ENCODE results near the gene CARMIL1. TPM values are rescaled to one million over a fixed set of nuclear protein-coding genes. Genes with fewer than 3 reads are reported as not detected.

Gene CARMIL1
- total RNA-seq, 1 donor from 2014 or later = 20.8 TPM

DNA sequence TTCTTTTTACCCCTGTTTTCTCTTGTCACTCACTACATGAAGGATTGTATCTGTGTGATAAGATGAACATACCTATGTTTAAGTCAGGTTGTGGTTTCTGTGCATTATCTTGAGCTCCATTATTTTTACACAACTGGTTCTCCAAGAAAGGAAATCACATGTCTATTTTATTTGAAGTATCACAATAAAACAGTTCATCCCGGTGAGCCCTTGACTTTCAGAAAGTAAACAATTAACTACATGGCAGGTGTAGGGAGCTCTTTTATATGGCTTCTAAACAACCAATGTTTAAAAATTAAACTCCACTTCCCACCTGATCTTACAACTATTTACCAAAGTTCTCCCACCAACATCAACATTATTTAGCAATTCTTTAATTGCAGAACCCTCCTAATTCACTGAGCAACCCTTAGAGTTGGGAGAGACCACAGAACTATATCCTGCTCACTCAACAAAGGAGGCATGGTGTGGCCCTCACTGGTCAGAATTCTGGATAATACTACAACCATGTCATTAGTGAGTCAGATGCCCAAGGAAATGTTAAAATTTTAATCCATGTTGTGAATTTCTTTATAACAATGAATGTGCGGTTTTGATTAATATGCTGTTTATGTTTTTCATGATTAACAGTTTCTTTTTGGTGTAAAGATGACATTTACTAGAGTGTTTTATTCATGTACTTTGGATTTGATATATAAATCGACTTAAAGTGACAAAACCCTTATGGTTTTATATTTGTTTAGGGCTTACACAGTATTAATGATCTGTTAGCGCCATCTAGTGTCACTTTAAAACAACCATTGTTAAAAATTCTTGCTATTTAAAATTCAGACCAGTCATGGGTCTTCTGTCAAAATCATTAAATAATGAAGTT lies 322.9 kb downstream of the CARMIL1 start:
- intact Hi-C loops (cut with DNase I) = no loop called here
- ATAC-seq (peak; percentile 55), DNase-seq (ENCODE audit: low spot score) (no peak)

- ATAC-seq (no peak), DNase-seq (ENCODE audit: low spot score) (no peak)
- intact Hi-C loops (cut with DNase I) = no loop called here
These were observed 323.5 kb downstream of the CARMIL1 start for GRCh38 chr6:25602674-25602982.

DNA sequence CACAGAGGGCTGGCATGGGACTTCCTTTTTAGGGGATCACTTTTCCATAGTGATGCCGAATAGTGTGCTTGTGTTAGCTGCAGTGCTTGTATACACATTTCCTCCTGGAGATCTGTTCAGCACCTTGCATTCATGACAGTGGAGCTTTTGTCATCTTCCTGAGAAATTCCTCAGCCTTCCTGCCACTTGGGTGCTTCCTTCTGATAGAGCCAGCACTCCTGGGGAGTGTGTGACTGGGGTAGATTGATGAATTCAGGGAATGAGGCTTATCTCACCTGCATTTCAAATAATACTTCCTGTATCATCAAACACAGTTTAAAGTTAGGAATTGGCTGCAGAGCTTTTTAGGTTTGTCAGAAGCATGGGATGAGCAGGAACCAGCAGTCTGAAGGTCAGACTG lies 324.1 kb downstream of the CARMIL1 start:
- ATAC-seq (no peak), DNase-seq (ENCODE audit: low spot score) (no peak)
- intact Hi-C loops (cut with DNase I) = no loop called here

GRCh38 chr6:25606151-25606550 lies 327.0 kb downstream of the CARMIL1 start:
- DNase-seq (ENCODE audit: low spot score) = no peak
- intact Hi-C loops (cut with DNase I) = no loop called here
- no peak for ATAC-seq

GRCh38 chr6:25608558-25609174 lies 329.5 kb downstream of the CARMIL1 start:
- DNase-seq (ENCODE audit: low spot score) = no peak
- no peak for ATAC-seq
- intact Hi-C loops (cut with DNase I) = no loop called here

DNA sequence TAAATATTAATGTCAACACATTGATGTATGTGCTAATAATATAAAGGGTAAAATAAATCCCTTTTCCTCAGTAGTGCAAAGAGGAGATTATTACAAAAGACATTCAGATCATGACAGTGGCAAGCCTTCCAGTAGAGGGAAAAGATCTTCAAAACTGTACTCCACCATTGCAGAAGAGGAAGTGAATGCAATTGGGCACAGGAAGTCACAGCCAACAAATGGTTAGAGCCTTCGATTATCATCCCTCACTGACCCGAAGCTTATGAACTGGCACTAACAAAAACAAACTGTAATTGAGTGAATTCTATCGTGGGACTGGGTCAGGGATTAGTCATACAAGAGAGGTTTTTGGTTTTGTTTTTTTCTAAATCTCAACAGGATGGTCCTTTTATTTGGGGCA lies 333.5 kb downstream of the CARMIL1 start:
- ATAC-seq = no peak
- intact Hi-C loops (cut with DNase I) = no loop called here
- DNase-seq (ENCODE audit: low spot score) = no peak

DNA sequence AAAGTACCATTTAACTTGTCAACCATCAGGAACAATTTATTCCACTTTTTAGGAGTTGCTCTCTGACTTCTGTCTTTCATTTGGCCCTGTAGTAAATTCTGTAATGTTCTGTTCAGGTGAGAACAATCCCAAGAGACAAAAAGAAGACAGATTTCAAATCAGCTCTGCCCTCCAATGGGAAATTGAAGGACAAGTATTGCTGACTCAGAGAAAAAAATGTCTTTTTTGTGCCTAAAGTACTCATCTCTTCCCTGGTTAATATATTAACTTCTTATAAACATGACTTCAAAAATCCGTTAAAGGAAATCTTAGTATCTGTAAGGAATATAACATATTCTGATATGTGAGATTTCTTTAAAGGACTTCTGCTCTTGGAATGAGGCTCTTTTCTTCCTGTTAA lies 334.2 kb downstream of the CARMIL1 start:
- no peak for ATAC-seq
- intact Hi-C loops (cut with DNase I) = no loop called here

GRCh38 chr6:25614052-25614451 lies 334.9 kb downstream of the CARMIL1 start:
- DNase-seq (ENCODE audit: low spot score) = no peak
- ATAC-seq = no peak
- intact Hi-C loops (cut with DNase I) = no loop called here

More for the DNA sequence above, 334.2 kb downstream of the CARMIL1 start:
- no peak for DNase-seq (ENCODE audit: low spot score)

GRCh38 chr6:25615471-25615870 lies 336.3 kb downstream of the CARMIL1 start:
- ATAC-seq = no peak
- DNase-seq (ENCODE audit: low spot score) = no peak
- intact Hi-C loops (cut with DNase I) = no loop called here

- intact Hi-C loops (cut with DNase I) = no loop called here
- no peak for ATAC-seq
- DNase-seq (ENCODE audit: low spot score) = no peak
These were observed 338.8 kb downstream of the CARMIL1 start for GRCh38 chr6:25617997-25618396.

- DNase-seq (ENCODE audit: low spot score) = no peak
- intact Hi-C loops (cut with DNase I) = no loop called here
These were observed 340.0 kb downstream of the CARMIL1 start for GRCh38 chr6:25619217-25619616.

GRCh38 chr6:25620391-25620790 lies 341.2 kb downstream of the CARMIL1 start:
- ATAC-seq (no peak), DNase-seq (ENCODE audit: low spot score) (no peak)
- intact Hi-C loops (cut with DNase I) = no loop called here

More at GRCh38 chr6:25619217-25619616, 340.0 kb downstream of the CARMIL1 start:
- ATAC-seq = no peak

DNA sequence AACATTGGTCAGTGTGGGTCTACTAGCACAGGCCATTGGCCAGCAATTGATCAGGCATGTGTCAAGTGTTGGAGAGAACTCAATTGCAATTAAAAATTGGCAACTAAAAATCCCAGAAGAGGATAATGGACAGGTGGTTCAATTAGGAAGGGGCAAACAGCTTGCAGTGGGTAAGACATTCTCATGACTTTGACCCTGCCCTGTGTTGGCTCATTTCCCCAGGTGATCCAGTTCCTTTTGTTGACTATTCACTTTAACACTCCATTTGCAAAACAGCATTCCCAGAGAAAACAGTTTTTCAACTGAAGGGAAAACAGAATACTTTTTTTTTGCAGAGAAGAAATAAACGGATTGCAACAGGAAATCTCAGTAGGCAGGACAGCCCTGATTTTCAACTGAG lies 343.9 kb downstream of the CARMIL1 start:
- ATAC-seq (no peak), DNase-seq (ENCODE audit: low spot score) (no peak)
- intact Hi-C loops (cut with DNase I) = no loop called here

DNA sequence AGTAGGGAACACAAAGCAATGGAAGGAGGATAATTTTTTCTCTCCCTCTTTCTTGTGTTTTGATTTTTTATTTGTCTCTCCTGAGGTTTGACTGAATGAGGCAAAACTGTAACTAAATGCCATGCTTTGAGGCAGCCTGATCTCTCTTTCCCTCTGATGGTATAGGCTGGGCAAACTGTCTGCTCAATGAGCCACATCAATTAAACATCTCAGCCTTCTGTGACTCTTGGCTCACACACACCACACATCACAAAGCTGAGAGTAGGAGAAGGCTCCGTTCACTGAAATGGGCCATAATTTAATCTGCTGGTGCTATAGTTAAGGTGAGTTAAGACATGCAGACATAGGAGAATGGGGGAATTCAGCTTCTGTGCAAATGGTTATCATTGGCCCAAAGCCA lies 344.7 kb downstream of the CARMIL1 start:
- no peak for ATAC-seq
- intact Hi-C loops (cut with DNase I) = no loop called here
- no peak for DNase-seq (ENCODE audit: low spot score)

DNA sequence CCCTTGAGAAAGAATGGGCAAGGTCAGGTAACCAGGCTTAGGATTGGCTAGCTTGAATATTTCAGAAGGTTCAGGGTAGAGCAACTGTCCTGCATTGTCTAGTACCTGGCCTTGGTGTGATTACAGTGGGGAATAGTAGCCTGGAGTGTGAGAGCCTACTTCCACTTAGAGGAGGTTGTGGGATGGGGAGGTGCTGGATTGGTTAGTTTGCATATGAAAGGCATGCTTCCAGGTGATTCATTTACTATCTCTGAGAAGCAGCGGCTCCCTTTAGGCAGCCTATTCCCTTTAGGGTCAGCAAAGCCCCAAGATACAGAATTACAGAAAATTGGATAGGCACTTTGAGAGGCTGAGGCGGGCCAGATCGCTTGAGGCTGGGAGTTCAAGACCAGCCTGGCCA lies 347.8 kb downstream of the CARMIL1 start:
- intact Hi-C loops (cut with DNase I) = no loop called here
- ATAC-seq = no peak

GRCh38 chr6:25628471-25629197 lies 349.5 kb downstream of the CARMIL1 start:
- ATAC-seq (no peak), DNase-seq (ENCODE audit: low spot score) (no peak)
- intact Hi-C loops (cut with DNase I) = no loop called here

More for the DNA sequence above, 347.8 kb downstream of the CARMIL1 start:
- no peak for DNase-seq (ENCODE audit: low spot score)

DNA sequence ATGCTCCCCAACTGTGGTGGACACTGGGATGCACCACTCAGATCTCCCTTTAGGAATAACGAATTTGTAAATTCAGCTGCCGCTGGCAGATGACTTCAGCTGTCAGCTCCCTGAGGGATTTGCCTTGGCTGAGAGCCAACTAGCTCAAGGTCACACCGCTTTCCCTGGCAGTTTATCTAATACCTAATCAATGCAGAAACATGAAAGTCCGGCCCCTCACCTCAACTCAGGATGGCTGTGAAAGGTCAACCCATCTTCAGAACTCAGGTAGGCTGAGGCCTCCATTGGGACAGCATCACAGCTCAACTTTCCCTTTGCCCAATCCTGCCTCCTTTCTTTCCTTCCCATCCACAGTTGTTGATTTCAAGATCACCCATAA lies 350.0 kb downstream of the CARMIL1 start:
- DNase-seq (ENCODE audit: low spot score) = no peak
- intact Hi-C loops (cut with DNase I) = no loop called here
- no peak for ATAC-seq

DNA sequence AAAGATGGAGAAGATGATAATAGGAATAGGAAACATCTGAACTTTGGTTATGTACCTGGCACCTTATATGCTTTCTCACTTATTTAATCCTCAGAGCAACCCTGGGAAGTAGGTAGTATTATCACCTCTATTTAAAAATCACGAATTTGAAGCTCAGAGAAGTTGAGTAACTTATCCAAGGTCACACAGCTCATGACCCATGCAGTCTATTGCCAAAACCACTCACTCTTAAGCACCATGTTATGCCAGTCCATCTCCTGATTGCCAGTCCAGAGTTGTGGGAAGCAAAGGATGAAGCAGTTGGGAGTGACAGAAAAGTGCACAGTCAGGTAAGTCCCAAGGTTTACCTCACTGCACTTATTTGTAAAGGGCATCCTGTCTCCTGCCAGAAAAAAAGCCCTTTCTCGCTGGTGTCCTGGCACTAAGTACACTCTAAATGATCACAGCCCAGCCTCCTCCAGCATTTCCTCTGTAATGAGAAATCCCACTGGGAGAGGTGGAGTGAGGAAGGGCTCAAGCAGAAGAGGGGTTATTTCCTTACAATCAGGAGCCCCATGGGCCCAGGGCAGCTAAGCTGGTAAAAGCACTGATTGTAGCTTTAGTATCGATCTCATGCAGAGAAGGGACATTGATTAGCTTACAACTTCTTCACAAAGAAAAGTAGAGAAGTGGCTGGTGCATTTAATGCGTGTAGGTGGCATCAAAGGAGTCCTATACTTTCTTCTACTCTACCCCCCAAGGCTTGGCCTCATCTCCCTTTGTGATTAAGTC lies 351.5 kb downstream of the CARMIL1 start:
- ATAC-seq = no peak
- intact Hi-C loops (cut with DNase I) = no loop called here

DNA sequence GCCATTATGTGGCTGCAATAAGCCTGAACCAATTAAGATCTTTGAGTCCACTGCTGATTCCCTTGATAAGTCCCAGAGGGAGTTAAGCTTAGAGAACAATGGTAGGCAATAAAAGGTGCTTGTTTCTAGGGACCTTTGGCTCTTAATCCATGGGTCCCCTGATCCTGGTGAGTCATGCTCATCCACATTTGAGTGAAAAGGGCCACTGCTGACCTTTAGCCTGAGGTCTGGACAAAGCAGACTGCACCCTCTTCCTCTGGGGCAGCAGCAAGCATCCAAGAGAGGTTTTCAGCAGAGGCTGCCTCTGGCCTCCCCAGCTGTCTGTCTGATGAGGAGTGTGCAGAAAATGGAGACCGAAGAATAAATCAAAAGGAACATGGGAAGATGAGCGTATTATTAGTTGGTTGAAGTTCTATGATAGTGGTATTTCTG lies 356.7 kb downstream of the CARMIL1 start:
- intact Hi-C loops (cut with DNase I) = no loop called here
- ATAC-seq (no peak), DNase-seq (ENCODE audit: low spot score) (no peak)

More for the DNA sequence above, 351.5 kb downstream of the CARMIL1 start:
- no peak for DNase-seq (ENCODE audit: low spot score)

Data from sciatic nerve (tissue), 2 donors.